ENCODE data around the gene MAST3.

DNA sequence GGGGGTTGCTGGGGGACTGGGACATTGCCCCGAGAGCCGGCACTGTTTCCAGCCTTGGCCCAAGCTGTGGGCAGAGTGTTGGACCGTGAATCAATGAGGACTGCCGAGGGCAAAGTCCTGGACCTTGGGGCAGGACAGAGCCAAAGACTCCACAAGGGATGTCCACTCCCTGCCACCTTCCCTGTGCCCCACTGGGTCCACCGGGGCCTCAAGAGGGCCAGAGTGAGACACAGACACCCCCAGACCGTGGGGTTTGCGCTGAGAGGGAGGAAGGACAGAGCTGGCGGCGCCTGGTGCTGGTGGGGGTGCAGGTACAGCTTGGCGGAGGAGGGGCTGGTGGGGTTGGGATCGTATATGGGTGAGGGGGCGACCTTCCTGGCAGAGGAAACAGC lies 11.8 kb downstream of the MAST3 start:
- TF ChIP-seq POLR2A (IDR thresholded peaks at IDR 0.05; ENCODE audit: insufficient read depth in 1 of 2, low read depth in 2 of 2, low read length in 2 of 2) (no peak; a peak in 1 of 4 replicates), GTF2F1 (IDR thresholded peaks at IDR 0.05; ENCODE audit: low read length) (no peak)
- TF ChIP-seq, protein P1, sequence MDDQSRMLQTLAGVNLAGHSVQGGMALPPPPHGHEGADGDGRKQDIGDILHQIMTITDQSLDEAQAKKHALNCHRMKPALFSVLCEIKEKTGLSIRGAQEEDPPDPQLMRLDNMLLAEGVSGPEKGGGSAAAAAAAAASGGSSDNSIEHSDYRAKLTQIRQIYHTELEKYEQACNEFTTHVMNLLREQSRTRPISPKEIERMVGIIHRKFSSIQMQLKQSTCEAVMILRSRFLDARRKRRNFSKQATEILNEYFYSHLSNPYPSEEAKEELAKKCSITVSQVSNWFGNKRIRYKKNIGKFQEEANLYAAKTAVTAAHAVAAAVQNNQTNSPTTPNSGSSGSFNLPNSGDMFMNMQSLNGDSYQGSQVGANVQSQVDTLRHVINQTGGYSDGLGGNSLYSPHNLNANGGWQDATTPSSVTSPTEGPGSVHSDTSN (CRISPR knock-in tag; IDR thresholded peaks at IDR 0.05; ENCODE audit: borderline replicate concordance): no peak
- TF ChIP-seq, protein P2, sequence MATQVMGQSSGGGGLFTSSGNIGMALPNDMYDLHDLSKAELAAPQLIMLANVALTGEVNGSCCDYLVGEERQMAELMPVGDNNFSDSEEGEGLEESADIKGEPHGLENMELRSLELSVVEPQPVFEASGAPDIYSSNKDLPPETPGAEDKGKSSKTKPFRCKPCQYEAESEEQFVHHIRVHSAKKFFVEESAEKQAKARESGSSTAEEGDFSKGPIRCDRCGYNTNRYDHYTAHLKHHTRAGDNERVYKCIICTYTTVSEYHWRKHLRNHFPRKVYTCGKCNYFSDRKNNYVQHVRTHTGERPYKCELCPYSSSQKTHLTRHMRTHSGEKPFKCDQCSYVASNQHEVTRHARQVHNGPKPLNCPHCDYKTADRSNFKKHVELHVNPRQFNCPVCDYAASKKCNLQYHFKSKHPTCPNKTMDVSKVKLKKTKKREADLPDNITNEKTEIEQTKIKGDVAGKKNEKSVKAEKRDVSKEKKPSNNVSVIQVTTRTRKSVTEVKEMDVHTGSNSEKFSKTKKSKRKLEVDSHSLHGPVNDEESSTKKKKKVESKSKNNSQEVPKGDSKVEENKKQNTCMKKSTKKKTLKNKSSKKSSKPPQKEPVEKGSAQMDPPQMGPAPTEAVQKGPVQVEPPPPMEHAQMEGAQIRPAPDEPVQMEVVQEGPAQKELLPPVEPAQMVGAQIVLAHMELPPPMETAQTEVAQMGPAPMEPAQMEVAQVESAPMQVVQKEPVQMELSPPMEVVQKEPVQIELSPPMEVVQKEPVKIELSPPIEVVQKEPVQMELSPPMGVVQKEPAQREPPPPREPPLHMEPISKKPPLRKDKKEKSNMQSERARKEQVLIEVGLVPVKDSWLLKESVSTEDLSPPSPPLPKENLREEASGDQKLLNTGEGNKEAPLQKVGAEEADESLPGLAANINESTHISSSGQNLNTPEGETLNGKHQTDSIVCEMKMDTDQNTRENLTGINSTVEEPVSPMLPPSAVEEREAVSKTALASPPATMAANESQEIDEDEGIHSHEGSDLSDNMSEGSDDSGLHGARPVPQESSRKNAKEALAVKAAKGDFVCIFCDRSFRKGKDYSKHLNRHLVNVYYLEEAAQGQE (IDR thresholded peaks at IDR 0.05; ENCODE audit: borderline replicate concordance in 1 of 2, low read depth in 1 of 2, low read length in 2 of 2): no peak
- TF ChIP-seq, protein P3, sequence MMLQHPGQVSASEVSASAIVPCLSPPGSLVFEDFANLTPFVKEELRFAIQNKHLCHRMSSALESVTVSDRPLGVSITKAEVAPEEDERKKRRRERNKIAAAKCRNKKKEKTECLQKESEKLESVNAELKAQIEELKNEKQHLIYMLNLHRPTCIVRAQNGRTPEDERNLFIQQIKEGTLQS (CRISPR knock-in tag; IDR thresholded peaks at IDR 0.05): no peak

Data from HepG2 (cell line).